Left renal cortex interstitium (tissue), 4 donors: ENCODE results near the gene RNF144B. TPM values are rescaled to one million over a fixed set of nuclear protein-coding genes. Genes with fewer than 3 reads are reported as not detected.
"Not testable (repeated sequence)": the region's sequence is repeated elsewhere in the genome, so short reads cannot be mapped to it uniquely, and the experiment has no call there.

Experiments used
- DNase-seq, 4 donors: peaks; one replicate each; pipeline ENCODE4 v3.0.0-alpha.2; 2013; ENCODE audit warnings: low read depth in 4 of 4, low spot score in 2 of 4, missing footprints in 1 of 4
- polyA plus RNA-seq, 4 donors: library from polyadenylated mRNA; unstranded; fragments of 120-200 nt; gene quantifications; one replicate each; pipeline ENCODE4 v1.2.1, GENCODE V29; 2013; ENCODE audit not compliant: insufficient read length in 4 of 4

The RNF144B gene
- polyA plus RNA-seq, 4 donors, result 14.7 to 19.5 (median 17.7) TPM

- DNase-seq, result no peak
These were observed 18.7 kb upstream of the RNF144B start for GRCh38 chr6:18368277-18369105.

DNA sequence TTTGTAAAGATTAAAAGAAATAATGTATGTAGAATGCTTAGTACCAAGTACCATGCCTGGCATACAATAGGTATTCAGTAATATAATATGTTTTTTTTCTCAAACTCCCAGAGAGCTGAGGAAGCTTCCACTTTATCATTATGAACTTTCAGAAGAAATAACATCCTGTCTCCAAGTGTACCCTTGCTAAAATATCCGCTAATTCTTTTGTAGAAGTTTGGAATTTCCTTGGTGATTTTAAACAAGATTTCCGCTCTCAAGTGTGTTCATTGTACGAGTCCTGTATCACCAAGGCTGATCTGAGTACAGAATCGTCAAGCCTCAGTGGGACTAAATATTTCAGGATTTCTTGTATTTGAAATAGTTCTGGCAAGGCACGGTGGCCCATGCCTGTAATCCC is 16.1 kb upstream of the RNF144B start:
- no peak for DNase-seq

DNA sequence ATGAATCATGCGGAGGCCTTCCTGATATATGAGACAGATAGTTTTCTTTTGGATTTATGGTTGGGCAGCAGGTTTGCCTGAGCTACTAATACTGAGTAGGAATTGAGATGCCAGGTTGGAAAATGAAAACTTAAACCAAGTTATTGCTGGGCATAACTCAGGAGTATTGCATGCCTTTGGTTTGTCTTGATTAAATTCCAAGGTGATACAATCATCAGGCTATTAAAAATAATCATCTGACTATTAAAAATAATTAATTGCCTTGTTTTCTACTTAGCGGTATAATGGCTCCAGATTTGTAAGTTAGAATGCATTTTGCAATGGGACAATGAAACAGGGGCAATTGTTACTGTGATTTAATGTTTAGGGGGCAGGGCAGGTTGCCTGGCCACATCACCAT is 15.5 kb upstream of the RNF144B start:
- DNase-seq, result no peak

- DNase-seq, result no peak
These were observed 6.9 kb upstream of the RNF144B start for GRCh38 chr6:18380158-18380836.

- no peak for DNase-seq
These were observed 6.3 kb upstream of the RNF144B start for GRCh38 chr6:18380851-18381250.

DNA sequence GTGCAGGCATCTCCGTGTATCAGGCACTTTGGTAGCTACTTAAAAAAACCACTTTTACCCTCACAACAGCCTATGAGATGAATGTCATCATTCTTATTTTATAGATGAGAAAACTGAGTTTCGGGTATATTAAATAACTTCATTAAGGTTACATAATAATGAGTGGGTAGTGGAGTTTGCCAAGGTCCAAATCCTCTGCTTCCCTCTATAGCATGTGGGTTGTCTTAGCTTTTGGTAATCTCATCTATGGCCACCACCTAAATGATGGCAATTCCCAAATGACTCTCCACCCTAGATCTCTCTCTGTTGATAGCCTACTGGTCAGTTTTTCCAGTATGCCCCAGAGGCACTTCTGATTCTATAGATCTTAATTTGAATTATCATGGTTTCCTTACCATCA is 3.7 kb upstream of the RNF144B start:
- no peak for DNase-seq

DNA sequence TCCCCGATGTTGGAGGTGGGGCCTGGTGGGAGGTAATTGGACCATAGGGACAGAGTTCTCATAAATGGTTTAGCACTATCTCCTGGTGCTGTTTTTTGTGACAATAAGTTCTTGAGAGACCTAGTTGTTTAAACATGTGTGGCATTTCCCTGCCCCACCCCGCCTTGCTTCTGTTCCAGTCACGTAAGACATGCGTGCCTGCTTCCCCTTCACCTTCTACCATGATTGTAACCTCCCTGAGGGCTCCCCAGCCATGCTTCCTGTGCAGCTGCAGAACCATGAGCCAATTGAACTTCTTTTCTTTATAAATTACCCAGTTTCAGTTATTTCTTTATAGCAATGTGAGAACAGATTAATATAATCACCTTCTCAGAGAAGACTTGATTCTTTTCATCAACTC is 2.5 kb upstream of the RNF144B start:
- DNase-seq, result no peak

DNA sequence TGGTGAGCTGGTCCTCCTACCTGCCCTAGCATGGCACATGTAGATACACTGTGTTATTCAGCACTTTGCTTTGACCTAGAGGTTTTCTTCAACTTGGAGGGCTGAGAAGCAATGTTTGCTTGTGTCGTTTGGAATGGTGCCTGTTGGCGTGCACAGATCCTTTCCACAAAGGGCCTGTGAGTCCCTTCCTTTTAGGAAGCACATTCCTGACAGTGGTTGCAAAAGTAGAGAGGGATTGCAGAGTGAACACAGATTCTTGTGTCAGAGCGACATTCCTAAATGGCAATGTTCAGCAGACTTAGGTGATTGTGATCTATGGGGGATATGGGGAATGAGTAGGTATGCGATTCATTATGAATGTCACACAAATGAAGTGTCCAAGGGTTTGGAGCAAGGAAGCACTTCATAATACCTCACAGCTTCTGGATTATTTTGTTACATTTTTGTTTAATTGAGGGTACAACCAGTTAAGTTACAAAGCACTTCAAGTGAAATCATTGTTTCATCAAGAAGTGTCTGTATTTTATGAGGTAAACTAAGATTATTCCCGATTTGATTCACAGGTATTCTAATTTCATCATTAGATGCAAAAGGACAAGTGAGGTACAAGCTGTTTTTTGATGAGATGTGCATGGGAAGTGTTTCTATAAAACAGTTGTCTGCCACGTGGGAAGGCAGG is 713 bp upstream of the RNF144B start:
- DNase-seq, result no peak

GRCh38 chr6:18388271-18388670 is 1.1 kb downstream of the RNF144B start:
- DNase-seq, result no peak

DNA sequence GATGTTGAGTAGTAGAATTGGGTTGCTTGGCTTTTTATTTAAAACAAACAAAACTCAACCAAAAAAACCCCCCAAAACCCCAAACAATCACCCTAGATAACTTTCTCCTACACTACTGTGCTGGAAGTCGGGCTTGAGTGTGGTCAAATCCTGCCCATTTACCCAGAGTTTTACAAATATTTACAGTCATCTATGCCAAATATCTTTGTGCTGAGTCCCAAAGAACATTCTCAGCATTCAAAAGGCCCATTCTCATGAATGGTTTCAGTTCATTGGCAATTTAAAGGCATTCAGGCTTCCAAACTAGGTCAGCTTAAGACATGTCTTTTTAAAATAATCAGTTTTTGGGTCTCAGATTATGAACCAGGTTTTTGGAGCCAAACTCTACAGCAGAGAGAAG is 1.8 kb downstream of the RNF144B start:
- no peak for DNase-seq

DNA sequence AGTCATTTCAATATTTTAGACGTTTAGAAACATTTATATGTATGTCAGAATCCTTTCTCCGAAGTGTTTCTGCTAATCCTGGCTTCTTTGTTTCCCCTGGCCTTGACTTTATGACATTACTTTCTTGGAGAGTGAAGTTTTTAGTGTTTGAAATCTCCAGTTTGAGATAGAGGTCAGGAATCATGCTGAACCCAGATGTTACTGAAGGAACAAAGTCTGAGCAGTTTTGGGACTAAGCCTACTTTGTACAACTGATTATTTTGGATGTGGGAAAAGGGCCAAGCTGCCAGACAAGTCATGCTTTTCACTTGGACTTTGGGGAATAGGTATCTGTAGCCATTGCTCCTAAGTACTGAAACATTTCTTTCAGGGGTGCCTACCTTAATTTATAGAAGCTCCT is 2.3 kb downstream of the RNF144B start:
- DNase-seq, result no peak

DNA sequence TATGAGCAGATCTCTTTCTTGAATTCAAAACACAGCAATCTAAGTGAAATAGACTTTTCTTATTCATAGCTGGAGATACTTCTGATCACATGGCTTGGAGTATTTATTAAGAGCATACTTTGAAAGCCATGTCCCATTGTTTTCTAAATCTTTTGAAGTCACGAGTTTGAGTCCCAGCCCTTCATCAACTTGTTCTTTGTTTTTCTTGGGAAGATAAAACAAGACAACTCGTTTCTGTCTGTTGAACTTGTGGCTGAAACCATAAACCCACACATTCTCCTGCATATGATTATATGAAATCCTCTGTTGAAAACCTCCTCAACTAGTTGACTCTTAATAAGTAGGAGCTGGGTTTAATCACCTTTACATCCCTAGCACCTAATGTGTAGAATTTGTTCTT is 3.3 kb downstream of the RNF144B start:
- no peak for DNase-seq

- no peak for DNase-seq
These were observed 3.9 kb downstream of the RNF144B start for GRCh38 chr6:18391023-18391422.

DNA sequence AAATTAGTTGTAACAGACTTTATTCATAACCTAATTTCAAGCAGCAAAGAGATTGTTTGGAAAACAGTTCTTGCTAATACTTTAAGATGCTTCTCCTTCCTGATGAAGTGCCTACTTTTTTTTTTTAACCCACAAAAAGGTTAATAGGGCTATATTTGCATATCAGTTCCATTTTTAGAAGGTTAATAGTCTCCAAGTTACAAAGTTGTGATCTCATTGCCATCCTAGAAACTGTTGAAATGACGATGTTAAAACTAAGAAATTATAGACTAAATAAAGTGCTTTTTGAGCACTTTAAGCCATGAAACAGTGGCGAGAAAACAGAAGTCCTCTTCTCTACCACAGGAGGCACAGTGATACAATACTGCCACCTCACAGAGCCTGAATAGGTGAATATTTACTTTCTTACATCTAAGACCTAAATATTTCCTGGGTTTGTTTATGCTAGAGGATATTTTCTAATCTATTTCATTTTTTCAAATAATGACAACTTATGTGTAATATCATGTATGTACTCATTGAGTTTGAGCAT is 5.3 kb downstream of the RNF144B start:
- no peak for DNase-seq

DNA sequence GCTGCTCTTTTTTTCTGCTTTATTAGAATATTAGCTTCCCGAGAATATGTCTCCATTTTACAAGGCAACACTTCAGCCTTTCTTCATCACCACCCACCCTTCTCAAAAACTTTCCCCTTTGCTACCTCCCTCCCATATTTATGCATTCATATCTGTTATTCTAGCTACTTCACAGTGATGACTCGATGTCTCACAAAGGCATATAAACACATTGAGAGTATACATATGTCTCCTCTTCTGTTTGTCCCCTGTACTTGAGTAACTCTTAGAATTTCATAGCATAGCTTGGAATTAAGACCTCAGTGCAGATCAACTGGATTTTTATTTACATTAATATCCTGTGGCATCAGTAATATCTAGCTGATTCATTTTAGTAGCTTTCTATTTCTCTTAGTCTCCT is 6.5 kb downstream of the RNF144B start:
- DNase-seq, result no peak

GRCh38 chr6:18395177-18395855 is 8.2 kb downstream of the RNF144B start:
- no peak for DNase-seq

- no peak for DNase-seq
These were observed 8.7 kb downstream of the RNF144B start for GRCh38 chr6:18395856-18396197.

- no peak for DNase-seq
These were observed 10.6 kb downstream of the RNF144B start for GRCh38 chr6:18397701-18398100.

GRCh38 chr6:18398225-18398624 is 11.1 kb downstream of the RNF144B start:
- not testable (repeated sequence) for DNase-seq

DNA sequence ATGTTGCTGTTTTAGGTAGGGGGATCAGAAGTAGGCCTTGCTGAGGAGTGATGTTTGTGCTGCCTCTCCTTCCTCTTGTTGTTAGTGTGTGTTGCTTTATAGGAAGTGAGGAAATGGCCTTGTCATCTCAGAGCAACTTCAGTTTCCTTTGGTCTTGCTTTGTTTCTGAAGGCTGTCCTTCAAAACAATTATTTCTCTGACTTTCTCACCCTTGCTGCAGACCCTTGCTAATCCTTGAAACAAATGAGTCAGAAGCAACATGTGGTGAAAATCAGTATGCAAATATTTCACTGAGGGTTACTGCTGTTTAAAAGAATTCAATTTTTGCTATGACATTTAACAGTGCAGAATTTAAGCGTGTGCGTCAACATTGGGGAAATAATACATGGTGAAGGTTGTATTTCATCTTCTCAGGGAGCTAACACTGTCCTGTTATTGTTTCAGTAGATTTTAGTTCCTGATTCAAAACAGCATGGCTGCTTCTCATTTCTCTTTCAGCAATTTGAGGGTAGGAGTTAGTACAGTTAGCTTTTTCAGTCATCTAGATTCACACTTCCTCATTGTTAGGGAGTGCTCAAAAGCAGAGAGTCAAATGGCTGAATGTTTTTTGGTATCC is 13.8 kb downstream of the RNF144B start:
- DNase-seq, result no peak
